Hair follicle dermal papilla cell (primary cell): ENCODE data around the gene GLT1D1. TPM values are rescaled to one million over a fixed set of nuclear protein-coding genes. Genes with fewer than 3 reads are reported as not detected.

ENCODE experiments used
- total RNA-seq: library from RNA; depleted of rRNA; stranded (reverse); fragments of >200 nt; gene quantifications from 2 replicates; pipeline ENCODE4 v1.2.3, GENCODE V29; 2012

GLT1D1 gene
- total RNA-seq: not detected in 2 replicates

GRCh38 chr12:128852885-128853599 lies at the start of gene GLT1D1:
Gene GLT1D1, plus strand, starts transcription at chr12:128853478. Its CDS starts 104 bp downstream, at chr12:128853582.

GRCh38 chr12:128823916-128824839 lies 29.1 kb upstream of the GLT1D1 start, which contains the start of gene SLC15A4:
Gene SLC15A4, minus strand, starts transcription at chr12:128823958. Its CDS starts 15 bp downstream, at chr12:128823943.

Other genes with a start within 250 kb of the GLT1D1 start
- 53.8 and 61.2 TPM in 2 replicates for gene SLC15A4, start 29.5 kb upstream of the GLT1D1 start, total RNA-seq